CD4-positive, alpha-beta T cell treated with Interleukin-15 for 4 hours (primary cell): ENCODE measurements around the gene SUGT1.
"Not testable (repeated sequence)": the region's sequence is repeated elsewhere in the genome, so short reads cannot be mapped to it uniquely, and the experiment has no call there.

Experiments used
- DNase-seq: peaks from one replicate; pipeline ENCODE4 v3.0.0-alpha.2; 2020; ENCODE audit warnings: low spot score

Gene SUGT1

DNA sequence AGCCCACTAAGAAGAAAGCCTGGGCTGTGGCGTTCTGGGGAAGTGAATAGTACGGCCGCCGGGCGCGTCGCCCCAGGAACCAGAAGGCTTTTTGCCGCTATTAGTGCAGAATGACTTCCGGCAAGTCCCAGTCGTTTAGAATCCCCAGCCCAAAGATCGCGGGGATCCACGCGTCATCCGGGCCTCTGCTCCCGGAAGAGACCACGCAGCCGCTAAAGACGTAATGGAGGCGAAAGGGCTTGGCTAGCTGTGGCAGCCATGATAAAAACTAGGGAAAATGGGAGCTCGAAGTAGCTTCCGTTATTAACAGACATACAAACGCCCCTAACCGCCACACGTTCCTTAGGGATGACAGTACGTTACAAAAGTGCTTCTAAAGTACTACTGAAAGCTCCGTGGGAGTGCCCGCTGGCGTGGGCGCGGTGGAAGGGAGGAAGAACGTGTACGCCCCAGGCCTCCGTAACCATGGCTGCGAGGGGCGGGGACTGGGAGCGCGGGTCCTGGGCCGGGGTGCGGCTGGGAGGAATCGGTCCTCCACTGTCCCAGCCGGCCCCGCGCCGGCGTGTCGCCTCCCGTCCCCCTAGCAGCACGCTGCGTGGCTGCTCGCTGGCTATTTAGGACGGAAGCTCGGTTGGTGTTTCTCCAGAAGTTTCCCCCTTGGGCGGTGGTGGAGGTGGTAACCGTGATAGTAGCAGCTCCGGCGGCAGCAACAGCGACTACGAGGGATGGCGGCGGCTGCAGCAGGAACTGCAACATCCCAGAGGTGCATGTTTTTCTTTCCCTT is at the start of gene SUGT1:
Gene SUGT1 (plus strand): TSS at position 641 of the 784 bp plus-strand sequence. CDS start 85 bp downstream, at position 726.
- peak; percentile 96 for DNase-seq

DNA sequence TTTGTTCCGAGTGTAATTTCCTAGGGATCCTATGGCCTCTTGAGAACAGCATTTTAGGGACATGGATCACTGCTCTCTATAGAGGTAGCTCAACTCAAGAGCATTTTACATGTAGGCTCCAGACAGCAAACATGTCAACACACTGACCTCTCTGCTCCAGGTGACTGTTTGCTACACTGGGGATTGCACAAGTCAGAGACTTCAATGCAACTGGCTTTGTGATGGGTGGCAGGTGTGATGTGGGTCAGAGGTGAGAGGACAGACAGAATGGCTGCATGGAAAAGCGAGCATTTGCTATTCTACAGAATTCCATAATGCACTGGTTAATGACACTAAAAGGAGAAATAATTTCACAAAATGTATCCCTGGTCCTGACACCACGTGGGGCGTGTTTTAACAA is 49.3 kb upstream of the SUGT1 start:
- DNase-seq: not testable (repeated sequence)

DNA sequence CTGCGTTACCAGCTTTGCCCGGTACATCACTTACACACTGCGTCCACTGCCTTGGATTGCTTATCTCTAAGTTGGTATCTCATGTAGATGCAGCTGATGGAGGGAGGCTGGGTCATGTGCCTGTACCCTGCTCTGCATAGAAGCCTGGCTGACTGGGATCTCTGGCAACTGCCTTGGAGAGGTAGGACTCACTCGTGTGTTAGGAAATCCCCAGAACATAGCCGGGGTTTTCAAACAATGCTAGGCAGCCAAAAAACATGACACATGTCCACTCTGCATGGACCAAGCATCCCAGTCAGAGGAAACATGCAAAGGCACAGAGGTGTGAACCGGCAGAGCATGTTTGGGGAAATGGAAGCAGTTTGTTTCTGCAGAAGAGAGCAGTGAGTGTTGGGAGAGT is 46.5 kb upstream of the SUGT1 start:
- not testable (repeated sequence) for DNase-seq

DNA sequence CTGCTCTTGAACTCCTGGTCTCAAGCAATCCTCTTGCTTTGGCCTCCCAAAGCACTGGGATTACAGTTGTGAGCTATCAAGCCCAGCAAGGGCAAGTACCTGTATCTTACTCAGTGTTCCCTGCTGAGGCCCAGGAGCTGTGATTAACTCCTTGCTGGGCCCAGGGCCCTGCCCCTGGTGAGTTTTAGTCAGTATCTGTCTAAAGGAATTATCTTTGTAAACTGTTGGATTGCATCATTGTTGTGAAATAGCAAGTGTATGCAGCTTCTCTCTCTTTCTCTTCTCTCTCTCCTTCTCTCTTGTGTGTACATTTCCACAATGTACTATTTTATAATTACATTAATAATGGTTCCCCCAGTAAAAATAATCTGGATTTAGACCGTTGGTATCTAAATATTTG is 45.8 kb upstream of the SUGT1 start:
- not testable (repeated sequence) for DNase-seq

DNA sequence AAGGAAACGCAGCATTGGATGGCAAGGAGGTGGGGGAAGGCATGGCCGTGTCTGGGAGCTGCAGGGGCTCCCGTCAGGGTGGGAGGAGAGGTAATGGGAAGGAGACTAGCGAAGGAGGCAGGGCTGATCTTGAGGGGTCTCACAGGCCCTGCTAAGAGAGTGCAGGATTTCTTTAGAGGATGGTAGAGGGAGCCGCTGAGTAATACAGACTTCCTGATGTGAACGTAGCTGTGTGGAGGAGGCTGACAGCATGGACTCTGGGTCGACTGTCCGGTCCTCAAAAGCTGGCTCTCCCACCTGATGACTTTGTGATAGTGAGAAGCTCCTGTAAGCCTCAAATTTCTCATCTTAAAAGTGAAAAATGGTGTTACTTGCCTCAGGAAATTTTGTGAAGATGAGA is 44.5 kb upstream of the SUGT1 start:
- DNase-seq: not testable (repeated sequence)

DNA sequence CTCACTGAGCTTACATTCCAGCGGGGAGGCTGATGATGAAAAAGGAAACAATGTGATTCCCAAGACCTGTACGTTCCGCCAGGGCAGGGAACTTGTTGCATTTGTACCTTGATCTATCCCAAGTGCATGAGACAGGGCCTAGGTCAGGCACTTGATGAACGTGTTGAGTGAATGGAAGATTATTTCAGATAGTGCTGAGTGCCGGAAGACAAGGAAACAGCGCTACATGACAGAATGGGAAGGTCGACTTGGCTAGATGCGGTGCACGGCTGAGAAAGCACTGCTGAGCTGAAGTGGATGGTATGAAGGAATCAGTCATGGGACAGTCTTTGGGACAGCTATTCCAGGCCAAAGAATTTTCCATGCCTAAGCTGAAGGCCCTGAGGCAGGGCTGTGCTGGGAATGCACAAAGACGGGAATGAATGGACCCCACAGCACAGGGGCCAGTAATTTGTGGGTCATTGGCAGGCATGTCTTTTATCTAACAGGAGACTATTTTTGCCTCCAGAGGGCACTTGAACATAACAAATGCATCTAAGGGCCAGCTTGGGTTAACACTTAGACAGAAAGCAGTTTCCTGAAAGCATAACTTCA is 43.5 kb upstream of the SUGT1 start:
- peak; percentile 49 for DNase-seq

DNA sequence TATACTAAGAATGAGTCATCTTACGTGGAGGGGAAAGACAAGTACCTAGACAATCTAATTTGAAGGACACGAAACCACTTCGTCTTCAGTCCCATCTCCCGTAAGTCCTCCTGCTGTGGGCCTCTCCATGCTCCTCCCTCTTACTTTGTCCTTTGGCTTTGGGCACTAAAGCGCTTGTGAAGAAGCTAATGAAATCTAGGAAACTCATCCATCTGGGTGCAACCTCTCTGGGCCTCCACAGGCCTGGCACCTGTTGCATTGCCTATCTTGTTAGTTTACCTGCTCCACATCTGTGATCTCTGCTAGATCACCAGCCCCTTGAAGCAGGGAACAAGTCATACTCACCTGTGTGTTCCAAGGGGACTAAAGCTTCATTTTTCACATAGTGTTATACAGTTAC is 42.5 kb upstream of the SUGT1 start:
- not testable (repeated sequence) for DNase-seq

DNA sequence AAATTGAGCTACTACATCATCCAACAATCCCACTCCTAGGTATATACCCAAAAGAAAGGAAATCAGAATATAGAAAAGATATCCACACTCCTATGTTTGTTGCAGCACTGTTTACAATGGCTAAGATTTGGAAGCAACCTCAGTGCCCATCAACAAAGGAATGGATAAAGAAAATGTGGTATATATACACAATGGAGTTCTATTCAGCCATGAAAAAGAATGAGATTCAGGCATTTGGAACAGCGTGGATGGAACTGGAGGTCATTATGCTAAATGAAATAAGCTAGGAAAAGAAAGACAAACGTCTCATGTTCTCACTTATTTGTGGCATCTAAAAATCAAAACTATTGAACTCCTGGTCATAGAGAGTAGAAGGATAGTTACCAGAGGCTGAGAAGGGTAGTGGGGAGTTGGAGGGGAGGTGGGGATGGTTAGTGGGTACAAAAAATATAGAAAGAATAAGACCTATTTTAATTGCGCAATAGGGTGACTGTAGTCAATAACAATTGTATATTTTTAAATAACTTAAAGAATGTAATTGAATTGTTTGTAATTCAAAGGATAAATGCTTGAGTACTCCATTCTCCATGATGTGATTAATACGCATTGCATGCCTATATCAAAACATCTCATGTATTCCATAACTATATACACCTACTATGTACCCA is 37.4 kb upstream of the SUGT1 start:
- DNase-seq: no peak

DNA sequence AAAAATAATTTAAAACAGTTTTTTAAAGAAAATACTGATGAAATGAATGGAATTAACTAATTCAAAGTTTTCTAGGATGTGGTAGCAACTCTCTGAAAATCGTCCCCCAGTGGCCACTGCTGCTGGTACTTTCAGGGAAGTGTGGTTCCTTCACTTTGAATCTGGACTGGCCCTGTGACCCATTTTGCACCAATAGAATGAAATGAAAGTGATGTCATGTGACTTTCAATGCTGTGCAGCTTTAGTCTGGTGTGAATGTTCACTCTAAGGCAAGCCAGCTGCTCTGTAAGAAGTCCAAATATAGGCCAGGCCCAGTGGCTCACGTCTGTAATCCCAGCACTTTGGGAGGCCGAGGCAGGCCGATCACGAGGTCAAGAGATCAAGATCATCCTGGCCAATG is 36.8 kb upstream of the SUGT1 start:
- DNase-seq: no peak

DNA sequence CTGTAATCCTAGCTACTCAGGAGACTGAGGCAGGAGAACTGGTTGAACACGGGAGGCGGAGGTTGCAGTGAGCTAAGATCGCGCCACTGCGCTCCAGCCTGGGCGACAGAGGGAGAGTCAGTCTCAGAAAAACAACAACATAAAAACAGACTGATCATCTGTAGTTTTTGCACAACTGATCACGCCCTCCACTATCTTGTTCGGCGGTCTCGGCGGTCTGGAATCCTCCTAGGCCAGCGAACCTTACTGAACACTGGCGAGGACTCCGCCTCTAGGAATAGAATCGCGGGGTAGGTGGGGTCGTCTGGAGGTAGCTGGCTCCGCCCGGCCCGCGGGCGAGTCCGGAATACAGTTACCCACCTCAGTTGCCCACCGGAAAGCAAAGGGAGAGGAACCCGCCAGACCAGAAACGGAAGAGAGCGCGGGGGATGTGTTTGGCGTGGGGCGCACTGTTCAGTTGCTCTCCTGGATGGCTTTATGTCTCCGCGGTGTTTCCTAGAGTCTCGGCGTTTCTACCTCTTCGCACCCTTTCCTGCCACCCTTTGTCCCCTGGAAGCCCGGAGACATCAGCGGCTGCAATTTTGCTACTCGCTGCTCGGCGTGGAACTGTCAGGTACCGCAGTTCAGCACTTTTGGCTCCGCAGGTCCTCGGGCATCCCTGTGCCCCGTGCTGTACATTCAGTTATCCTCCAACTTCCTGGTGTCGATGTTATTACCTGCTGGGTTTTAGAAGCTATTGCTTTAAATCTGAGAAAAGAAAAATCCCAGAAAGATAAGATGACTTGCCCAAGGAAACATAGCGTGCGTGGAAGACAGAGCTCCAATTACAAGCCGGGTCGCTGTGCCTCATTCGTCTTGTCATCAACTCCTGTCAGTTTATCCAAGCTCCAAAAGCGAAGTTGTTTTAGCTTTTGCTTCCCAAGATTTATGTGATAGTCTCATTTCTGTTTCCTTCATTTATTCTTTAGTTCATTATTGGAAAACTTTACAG is 35.3 kb upstream of the SUGT1 start:
- DNase-seq: peak; percentile 86

DNA sequence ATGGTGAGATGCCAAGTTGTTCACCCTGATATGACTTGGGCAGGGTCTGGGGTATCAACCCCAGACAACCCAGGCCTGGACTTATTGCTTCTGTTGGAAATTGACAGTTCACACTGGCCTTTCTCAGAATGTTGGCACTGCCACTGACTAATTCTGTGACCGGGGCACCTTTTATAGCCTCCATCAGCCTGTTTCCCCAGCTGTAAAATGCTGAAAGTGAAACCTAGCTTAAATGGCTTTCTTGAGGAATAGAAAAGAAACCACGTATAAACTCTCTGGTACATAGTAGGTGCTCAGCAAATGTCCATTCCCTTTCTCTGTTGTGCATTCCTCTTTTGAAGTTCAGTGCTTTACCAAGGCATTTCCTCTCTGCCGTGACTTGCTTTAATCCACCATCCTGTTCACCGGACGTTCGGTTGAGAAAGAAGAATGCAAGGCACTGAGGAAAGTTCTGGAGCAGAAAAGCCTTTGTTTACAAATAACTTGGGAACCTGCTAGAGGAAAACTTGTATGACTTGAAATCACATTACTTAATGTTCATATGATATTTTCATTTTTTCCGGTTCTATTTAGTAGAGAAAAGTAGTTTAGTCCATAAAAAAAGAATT is 21.4 kb upstream of the SUGT1 start:
- not testable (repeated sequence) for DNase-seq

DNA sequence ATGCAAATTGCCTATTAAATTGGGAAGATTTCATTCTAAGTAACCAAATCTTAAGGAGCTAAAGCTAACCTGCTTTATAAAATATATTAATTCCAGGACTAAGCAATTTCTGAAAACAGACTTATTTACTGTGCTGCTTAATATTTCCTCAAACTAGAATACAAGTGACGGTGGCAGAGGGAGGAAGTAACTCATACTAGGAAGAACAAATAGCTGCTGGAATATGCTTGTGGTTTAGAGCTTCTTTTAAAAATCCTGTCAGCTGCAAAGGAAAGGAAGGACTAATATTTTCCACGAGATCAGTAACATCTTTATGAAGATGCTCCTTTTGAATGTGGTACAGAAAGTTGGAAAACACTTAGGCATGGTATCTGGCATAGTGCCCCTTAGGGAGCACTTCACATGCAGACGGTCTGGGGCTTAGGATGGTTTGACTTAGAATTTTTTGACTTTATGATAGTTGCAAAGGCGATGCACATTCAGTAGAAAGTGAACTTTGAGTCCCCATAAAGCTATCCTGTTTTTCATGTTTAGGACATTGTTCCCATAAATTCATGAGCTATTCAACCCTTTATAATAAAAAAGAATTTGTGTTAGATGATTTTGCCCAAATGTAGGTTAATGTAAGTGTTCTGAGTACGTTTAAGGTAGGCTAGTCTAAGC is 13.8 kb upstream of the SUGT1 start:
- no peak for DNase-seq

DNA sequence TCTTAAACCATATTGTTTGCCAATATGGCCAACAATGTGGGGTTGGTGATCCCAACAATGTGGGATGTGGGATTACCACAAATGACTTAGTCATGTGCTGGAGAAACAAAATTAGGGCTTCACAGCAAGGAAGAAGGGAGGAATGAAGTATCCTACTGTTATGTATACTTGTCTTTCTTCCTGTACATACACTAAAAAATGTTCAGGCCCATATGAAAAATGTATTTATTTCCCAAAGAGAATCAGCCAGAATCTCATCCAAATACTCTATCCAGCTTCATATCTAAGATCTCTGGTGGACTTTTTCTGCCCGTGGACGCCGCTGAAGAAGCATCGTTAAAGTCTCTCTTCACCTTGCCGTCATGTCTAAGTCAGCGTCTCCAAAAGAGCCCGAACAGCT is 10.5 kb upstream of the SUGT1 start, which contains the start of gene HNRNPA1L2:
Gene HNRNPA1L2 (plus strand): TSS at position 301 of the 400 bp plus-strand sequence. CDS start 62 bp downstream, at position 363.
- DNase-seq: no peak

DNA sequence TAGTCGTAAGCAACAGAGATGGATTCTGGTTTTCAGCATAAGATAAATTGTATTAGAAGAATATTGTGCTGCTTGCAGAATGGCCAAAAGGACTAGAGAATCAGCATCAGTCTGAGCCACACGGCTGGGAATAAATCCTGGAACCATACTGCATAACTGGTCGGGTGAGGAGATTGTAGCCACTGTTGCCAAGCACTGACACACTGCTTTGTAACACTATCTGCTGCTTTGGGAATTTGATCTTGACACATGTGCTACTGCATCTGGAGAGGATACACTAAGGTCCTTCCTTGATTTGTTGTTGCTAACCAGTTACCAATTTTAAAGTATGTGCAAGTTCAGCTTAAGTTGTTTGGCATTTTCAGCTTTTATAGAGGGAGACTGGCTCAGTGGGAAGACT is 8.5 kb upstream of the SUGT1 start:
- DNase-seq: no peak

DNA sequence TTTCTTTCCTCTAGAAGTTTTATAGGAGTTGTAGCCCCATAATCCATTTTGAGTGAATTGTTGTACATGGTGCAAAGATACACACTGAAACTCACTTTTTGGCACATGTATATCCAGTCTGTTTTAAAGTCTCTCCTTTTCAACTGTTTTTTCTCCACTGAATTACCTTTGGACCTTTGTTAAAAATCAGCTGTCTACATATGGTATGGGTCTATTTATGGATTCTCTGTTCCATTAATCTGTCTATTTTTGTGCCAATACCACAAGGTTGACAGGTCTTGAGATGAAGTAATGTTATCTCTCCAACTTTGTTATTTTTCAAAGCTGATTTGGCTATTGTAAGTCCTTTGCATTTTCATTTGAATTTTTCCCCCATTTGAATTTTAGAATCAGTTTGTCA is 5.7 kb upstream of the SUGT1 start:
- no peak for DNase-seq

DNA sequence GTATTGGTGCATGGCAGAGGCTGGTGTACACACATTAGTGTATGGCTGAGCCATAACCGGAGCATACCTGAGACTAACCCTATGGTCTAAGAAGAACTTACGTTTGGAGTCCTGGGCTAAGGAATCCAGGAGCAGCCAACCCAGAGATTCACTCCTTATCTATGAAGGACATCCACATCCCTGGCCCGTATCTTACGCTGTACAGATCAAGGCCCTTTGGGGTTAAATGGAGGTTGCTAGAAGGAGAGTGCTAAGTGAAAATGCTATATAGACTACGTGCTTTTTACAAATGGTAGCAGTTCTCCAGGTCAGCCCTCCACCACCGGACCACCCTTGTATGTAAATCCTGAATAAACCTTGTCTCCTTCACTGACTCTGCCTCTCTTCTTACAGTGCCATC is 1.9 kb upstream of the SUGT1 start:
- no peak for DNase-seq

DNA sequence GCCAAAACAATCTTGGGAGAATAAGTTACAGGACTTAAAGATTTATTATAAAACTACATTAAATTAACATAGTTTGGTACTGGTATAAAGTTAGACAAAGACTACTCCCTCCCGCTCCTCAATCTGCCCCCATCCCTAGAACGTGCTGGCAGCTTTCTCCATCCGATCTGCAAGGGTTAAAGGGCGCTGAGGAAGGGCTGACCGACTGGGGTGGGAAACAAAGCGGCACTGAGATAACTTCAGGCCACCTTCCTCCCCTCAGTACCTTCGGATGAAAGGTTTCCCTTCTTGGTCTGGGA is 790 bp upstream of the SUGT1 start:
- no peak for DNase-seq

DNA sequence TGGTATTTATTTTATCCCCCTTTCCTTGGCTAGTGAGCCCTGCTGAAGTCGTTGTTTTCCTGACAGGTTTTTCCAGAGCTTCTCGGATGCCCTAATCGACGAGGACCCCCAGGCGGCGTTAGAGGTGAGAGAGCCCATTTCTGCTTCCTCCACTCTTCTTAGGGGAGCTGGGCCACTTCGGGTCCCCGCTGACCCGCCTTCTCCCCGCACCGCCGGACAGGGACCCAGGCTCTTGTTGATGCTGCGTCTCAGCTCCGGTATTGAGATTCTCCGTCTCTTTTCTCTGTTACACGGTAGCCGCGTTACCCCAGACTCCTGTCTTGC is 306 bp downstream of the SUGT1 start:
- DNase-seq: no peak

DNA sequence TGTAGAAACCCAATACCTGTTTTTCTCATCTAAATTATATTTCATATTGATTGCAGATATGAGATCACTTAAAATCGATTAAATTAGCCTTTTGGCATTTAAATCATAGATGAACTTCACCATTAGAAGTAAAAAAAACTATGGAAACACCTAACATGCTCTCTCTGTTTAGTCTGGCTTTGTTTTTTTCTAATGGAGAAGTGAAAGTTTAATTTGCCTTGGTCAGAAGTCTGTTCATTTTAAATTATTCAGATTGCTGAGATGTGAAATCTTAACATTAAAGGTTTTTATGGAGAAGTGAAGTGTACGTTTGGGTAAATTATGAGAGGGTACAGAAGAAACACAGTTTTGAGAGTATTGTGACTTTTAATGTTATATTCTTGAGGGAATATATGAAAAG is 6.7 kb downstream of the SUGT1 start:
- DNase-seq: no peak

DNA sequence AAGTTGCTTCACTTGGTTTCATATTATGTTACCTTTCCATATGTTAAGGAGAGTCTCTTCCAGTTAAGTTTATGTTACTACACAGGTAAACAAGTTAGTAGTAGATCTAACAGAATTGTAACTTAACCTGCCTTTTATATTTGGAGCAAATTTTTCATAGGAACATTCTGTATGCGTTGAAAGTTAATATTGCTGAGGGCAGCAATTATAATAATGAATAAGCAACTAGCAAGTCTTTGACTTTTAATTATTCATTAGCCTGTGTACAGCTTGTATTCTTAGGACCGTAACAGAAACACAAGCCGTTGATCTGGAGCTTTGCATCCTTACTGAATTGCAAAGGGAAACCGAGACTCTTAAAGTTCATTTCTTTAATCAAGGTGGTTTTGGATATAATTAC is 11.6 kb downstream of the SUGT1 start:
- no peak for DNase-seq

DNA sequence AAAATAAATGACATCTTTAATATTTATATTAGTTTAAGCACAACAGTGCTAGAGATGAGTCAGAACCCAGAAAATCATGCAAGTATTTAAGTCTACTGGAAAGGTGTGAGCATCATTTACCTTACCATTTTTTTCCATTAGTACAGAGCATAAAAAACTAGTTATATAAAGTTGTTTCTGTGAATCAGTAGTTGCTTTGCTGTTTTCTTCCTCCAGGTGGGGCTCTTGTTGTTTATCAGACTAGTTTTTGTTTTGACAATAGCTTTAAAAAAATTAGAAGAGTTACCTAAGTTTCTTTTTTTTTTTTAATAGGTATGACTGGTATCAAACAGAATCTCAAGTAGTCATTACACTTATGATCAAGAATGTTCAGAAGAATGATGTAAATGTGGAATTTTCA is 12.7 kb downstream of the SUGT1 start:
- DNase-seq: peak; percentile 14
